RWPE2 (cell line): Measurements from ENCODE around the gene OXA1L.
"Not testable (repeated sequence)": the region's sequence is repeated elsewhere in the genome, so short reads cannot be mapped to it uniquely, and the experiment has no call there.

Experiments used
- ATAC-seq: fragments of 200-7000 bp; cut with Tn5 transposase; 3 replicates; pipeline ENCODE4 v1.9.1; 2021; ENCODE audit warnings: low read depth
- DNase-seq: peaks from one replicate; pipeline ENCODE4 v3.0.0-alpha.2; 2020; ENCODE audit warnings: low spot score
- H3K27ac ChIP-seq: fragments of 450-650 bp; 2 replicates; pipeline ENCODE4 v1.5.1; 2017; ENCODE audit warnings: mild to moderate bottlenecking; ENCODE audit not compliant: poor library complexity, severe bottlenecking
- H3K27me3 ChIP-seq: fragments of 250-450 bp; sonication (Bioruptor Pico); 2 replicates; pipeline ENCODE4 v1.5.1; 2021; ENCODE audit warnings: mild to moderate bottlenecking, moderate library complexity; ENCODE audit not compliant: insufficient read depth, poor library complexity, severe bottlenecking
- H3K36me3 ChIP-seq: fragments of 250-450 bp; sonication (Bioruptor Pico); 2 replicates; pipeline ENCODE4 v1.5.1; 2020; ENCODE audit warnings: low read depth, mild to moderate bottlenecking, moderate library complexity
- H3K4me1 ChIP-seq: fragments of 250-450 bp; sonication (Bioruptor Pico); 2 replicates; pipeline ENCODE4 v1.5.1; 2021; ENCODE audit warnings: mild to moderate bottlenecking, moderate library complexity; ENCODE audit not compliant: insufficient read depth, poor library complexity, severe bottlenecking
- H3K4me3 ChIP-seq: fragments of 250-450 bp; sonication (Bioruptor Pico); 2 replicates; pipeline ENCODE4 v1.5.1; 2021; ENCODE audit warnings: mild to moderate bottlenecking, moderate library complexity; ENCODE audit not compliant: severe bottlenecking
- H3K9me3 ChIP-seq: fragments of 250-450 bp; sonication (Bioruptor Pico); 2 replicates; pipeline ENCODE4 v1.5.1; 2021; ENCODE audit warnings: mild to moderate bottlenecking, moderate library complexity; ENCODE audit not compliant: severe bottlenecking
- TF ChIP-seq, protein P1 (sequence below): fragments of 450-650 bp; IDR thresholded peaks from one replicate; pipeline ENCODE4 v1.5.1; 2017; ENCODE audit warnings: mild to moderate bottlenecking, moderate library complexity; ENCODE audit not compliant: poor library complexity, severe bottlenecking

OXA1L gene

DNA sequence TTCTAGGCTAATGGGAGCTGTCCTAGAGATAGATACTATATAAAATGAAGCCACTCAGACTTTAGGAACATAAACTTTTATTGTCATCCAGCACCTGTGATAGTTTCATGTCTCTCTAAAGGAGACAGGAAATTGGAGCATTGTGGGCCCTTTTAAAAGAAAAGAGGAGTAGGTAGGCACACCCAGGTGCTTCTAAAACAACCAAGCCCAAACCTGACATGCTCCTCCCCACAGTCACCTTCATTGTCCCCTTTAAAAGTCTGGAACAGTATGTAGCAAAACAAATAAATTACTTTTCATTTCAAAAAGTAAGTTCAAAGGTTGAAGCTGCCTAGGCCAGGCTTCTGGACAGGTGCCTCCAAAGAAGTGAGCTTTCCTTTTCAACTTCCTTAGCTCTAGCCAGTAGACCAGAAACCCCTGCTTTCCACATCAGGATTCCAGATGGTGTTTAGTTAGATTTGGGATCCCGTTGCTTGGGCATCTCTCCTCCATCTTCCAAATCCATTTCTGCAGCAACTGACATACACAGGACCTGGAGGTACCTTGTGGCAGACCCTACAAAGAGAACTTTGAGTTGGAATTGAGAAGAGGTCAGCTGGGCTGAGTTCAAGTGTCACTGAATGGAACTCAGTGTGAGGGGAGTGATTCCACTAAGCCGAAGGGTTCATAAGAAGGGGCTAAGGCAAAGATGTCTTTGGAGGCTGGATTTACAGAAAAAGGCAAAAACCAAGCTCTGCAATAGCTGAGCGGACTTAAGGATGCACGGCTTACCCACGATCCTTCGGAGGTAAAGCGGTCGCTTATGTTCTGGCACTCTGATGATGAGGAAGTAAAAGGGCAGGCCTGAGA lies 6.9 kb downstream of the OXA1L start:
- TF ChIP-seq, protein P1, sequence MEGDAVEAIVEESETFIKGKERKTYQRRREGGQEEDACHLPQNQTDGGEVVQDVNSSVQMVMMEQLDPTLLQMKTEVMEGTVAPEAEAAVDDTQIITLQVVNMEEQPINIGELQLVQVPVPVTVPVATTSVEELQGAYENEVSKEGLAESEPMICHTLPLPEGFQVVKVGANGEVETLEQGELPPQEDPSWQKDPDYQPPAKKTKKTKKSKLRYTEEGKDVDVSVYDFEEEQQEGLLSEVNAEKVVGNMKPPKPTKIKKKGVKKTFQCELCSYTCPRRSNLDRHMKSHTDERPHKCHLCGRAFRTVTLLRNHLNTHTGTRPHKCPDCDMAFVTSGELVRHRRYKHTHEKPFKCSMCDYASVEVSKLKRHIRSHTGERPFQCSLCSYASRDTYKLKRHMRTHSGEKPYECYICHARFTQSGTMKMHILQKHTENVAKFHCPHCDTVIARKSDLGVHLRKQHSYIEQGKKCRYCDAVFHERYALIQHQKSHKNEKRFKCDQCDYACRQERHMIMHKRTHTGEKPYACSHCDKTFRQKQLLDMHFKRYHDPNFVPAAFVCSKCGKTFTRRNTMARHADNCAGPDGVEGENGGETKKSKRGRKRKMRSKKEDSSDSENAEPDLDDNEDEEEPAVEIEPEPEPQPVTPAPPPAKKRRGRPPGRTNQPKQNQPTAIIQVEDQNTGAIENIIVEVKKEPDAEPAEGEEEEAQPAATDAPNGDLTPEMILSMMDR, result no peak
- no peak overlapping the region for H3K4me3 ChIP-seq
- H3K27ac ChIP-seq, result no peak overlapping the region
- DNase-seq (no peak), ATAC-seq (no peak)
- H3K27me3 ChIP-seq, result no peaks in the 10 kb centered on the region
- H3K4me1 ChIP-seq, result no peaks in the 10 kb centered on the region
- peaks cover 35% of the 10 kb centered on the region for H3K36me3 ChIP-seq
- H3K9me3 ChIP-seq, result no peaks in the 10 kb centered on the region

GRCh38 chr14:22774011-22774706 lies 7.7 kb downstream of the OXA1L start:
- Histone ChIP-seq H3K27me3 (no peaks in the 10 kb centered on the region), H3K36me3 (peaks cover 27% of the 10 kb centered on the region), H3K9me3 (no peaks in the 10 kb centered on the region), H3K27ac (no peak overlapping the region), H3K4me3 (no peak overlapping the region), H3K4me1 (no peaks in the 10 kb centered on the region)
- TF ChIP-seq, protein P1, result no peak
- no peak for DNase-seq
- no peak for ATAC-seq

- ATAC-seq (no peak), DNase-seq (no peak)
- Histone ChIP-seq H3K27ac (no peak overlapping the region), H3K4me1 (no peaks in the 10 kb centered on the region), H3K4me3 (no peak overlapping the region), H3K9me3 (no peaks in the 10 kb centered on the region), H3K27me3 (no peaks in the 10 kb centered on the region), H3K36me3 (peaks cover 7% of the 10 kb centered on the region)
- TF ChIP-seq, protein P1, result no peak
These were observed 9.7 kb downstream of the OXA1L start for GRCh38 chr14:22776215-22776614.

GRCh38 chr14:22776849-22777248 lies 10.4 kb downstream of the OXA1L start:
- not testable (repeated sequence) for H3K4me3 ChIP-seq, H3K36me3 ChIP-seq, ATAC-seq, H3K9me3 ChIP-seq, H3K4me1 ChIP-seq, DNase-seq, H3K27ac ChIP-seq, H3K27me3 ChIP-seq

GRCh38 chr14:22778084-22778483 lies 11.6 kb downstream of the OXA1L start:
- DNase-seq, result no peak
- H3K27ac ChIP-seq, result no peak overlapping the region

More at GRCh38 chr14:22778084-22778483, 11.6 kb downstream of the OXA1L start:
- no peak for ATAC-seq
- no peaks in the 10 kb centered on the region; the same call in 1 of the 2 replicates for H3K36me3 ChIP-seq
- H3K4me1 ChIP-seq, result no peaks in the 10 kb centered on the region
- no peaks in the 10 kb centered on the region for H3K9me3 ChIP-seq
- TF ChIP-seq, protein P1, result no peak
- H3K4me3 ChIP-seq, result no peak overlapping the region
- no peaks in the 10 kb centered on the region for H3K27me3 ChIP-seq
